GM15510 (cell line): ENCODE data around the gene ROBO1.

Source experiments
- POLR2A ChIP-seq: IDR thresholded peaks from 3 replicates; pipeline ENCODE4 v1.6.1; 2011; ENCODE audit warnings: borderline replicate concordance; ENCODE audit not compliant: insufficient read length; ENCODE audit errors: extremely low read depth

Gene ROBO1

GRCh38 chr3:78913711-78914110, 854.1 kb downstream of the ROBO1 start:
- no peak for TF ChIP-seq POLR2A

DNA sequence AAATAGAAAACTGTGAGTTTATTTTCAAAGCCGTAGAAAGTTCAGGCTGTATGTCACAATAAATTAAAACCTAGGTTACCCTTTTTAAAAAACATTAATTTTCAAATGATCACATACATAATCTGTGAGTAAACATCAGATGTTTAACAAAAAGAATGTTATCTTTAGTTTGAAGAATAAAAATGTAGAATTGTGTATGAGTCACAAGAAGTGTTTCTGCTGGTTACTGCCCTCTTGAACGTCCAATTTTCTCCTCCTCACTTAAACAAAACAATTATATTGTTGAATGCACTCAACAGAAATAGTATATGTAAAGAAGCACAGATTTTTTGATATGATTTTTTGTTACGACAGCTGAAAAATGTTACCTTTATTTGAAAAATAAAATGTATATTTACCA, 855.1 kb downstream of the ROBO1 start:
- no peak for TF ChIP-seq POLR2A

DNA sequence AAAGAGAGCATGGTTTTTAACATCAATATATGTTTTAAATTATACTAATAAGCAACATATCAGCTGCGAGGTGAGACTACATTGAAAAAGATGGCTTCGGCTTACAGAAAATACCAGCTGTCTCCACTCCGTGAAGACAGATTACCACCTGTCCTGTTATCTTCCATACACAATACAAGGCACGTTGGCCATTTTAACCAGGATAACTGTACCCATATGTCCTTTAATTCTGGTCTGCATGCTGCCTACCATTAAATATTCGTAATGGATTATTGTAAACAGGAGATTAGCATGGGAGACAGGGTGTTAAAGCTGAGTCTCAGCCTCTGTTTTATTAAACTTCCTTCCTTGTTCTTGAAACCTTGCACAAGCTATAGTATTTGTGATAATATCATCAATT, 855.5 kb downstream of the ROBO1 start:
- no peak for TF ChIP-seq POLR2A

DNA sequence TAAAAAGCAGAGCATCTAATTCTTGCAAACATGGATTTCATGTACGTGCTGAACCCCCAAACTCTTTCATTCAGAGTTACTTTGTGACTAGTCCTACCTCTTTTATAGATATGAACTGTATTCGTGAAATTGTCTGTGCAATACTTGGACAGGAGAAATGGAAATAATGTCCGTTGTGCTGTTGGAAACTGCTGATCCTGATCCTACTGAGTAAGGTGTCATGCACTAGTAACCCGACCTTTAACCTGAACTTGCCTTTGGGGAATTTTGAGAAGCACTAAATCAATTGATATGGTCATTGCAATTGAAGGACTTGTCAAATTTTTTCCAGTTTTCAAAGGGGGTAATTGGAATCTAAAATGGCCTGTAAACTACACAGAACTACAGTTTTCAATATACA, 856.4 kb downstream of the ROBO1 start:
- no peak for TF ChIP-seq POLR2A

DNA sequence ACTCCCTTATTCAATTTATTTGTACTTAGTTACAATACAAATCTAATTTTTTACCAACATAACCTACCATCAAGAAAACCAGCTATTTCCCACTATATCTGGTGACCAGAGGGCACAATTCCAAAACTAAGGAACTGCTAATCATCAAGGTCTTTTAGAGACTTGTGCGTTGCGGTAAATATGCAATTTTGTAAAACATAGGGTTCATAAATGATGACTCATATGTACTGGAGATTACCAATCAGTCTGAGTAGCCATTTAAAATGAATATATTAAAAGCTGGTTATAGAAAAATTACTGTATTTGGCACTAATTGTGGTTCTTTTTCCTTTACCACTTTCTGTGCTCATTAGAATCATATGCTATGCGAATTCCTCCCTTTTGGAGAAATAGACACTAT, 859.6 kb downstream of the ROBO1 start:
- TF ChIP-seq POLR2A: no peak

GRCh38 chr3:78907367-78907766, 860.4 kb downstream of the ROBO1 start:
- TF ChIP-seq POLR2A: no peak

DNA sequence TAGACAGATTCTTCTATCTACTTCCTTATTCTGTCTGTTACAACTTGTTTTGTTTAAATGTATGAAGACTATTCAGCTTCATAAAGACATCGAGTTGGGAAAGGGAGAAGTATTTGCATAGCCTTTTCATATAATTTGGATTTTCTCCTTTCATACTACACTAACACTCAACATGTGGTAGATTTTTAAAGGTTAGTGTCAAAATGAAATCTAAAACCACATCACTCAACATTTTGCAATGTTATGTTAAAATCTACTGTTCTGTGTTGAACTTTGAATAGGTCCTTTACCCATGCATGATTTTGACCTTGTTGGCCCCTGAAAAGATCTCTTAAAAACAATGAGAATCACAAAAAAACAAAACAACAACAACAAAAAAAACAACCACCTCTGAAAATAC, 860.9 kb downstream of the ROBO1 start:
- no peak for TF ChIP-seq POLR2A

DNA sequence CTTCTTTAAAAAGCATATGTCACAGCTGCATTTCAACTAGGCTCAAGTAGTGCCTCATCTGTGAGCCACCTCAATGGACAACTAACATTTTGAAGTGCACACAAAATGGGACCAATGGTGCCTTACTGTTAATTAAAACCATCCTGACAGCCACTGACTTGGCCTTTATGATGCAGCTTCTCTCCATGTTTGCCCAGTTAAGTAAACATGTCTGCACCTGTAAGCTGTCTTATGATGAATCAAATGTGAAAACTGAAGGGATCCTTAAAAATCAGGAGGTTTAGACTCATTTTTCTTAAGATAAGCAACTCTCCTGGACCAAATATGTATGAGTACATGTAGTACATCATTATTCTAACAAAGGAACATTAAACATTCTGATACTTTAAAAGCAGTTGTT, 861.6 kb downstream of the ROBO1 start:
- no peak for TF ChIP-seq POLR2A

- no peak for TF ChIP-seq POLR2A
Measured at GRCh38 chr3:78905700-78906099, 862.1 kb downstream of the ROBO1 start.

GRCh38 chr3:78901544-78901943, 866.3 kb downstream of the ROBO1 start:
- TF ChIP-seq POLR2A: no peak

DNA sequence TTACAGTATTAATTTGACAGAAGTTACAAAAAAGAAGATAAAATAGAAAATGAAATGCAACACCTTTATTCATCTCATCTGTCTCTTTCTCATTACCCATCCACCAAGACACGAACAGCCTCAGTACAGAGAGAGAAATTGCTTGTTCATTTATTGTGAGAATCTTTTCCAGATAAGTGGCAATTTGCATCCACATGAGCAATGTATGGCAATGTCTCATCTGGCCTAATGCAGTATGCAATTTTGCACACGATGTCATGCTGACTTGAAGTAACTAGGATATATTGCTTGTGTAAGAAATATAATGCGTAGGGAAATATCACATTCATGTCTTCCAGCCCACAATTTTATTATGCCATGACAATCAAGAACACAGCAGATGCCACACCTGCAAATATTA, 866.9 kb downstream of the ROBO1 start:
- no peak for TF ChIP-seq POLR2A

GRCh38 chr3:78900426-78900825, 867.4 kb downstream of the ROBO1 start:
- TF ChIP-seq POLR2A: no peak

GRCh38 chr3:78895528-78895927, 872.3 kb downstream of the ROBO1 start:
- no peak for TF ChIP-seq POLR2A

DNA sequence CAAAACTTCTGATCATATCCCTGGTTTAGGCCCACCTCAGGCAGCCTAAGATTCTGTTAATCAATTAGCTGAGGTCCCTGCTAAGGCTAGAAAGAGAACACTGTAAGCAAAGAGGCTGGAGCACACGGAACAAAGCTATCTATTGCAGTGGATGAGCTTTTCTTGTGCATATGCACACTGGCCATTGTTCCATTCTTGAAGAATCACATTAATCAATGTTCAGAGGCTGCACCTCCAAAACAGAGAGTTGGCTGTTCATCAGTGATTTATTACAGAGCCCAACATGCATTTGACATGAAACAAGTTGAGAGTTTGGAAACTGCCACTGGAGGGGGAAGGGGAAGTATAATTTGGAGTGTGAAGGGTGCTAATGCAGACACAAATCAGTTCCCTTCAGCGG, 873.0 kb downstream of the ROBO1 start:
- no peak for TF ChIP-seq POLR2A

GRCh38 chr3:78893161-78893560, 874.6 kb downstream of the ROBO1 start:
- no peak for TF ChIP-seq POLR2A

DNA sequence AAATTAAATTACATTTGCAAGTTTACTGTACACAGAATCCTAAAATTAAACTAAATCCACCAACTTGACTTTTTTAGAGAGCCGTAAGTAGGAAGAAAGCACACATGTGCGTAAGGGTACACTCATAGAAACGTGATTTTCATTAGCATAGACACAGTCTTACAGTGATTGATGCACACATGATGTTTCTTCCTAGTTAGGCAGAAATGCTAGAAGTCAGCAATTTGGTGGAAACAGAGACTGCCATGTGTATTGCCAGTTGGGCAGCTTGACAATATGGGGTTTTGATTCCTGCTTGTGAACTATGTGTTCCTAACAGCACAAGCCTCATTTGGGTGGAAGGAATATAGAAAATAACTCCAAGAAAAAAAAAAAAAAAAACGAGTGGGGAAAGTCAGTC, 878.5 kb downstream of the ROBO1 start:
- TF ChIP-seq POLR2A: no peak

GRCh38 chr3:78888635-78889034, 879.2 kb downstream of the ROBO1 start:
- TF ChIP-seq POLR2A: no peak

- no peak for TF ChIP-seq POLR2A
Measured at GRCh38 chr3:78887547-78888011, 880.2 kb downstream of the ROBO1 start.

DNA sequence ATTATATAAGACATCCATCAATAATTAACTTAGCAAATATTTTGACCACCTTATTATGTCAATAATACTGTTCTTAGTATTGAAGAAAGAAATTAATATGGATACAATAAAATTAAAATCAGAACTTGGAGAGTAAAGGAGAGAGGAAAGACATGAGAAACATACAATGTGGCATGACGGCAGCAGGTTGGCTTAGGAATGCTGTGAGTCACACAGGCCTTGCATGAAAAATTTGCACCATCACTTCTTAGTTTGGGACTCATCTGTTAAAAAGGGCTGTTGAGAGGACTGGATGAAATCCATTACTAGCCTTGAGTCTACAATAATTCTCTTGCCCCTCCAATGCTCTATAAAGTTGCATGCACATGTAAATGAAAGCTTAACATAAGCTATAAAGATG, 880.8 kb downstream of the ROBO1 start:
- TF ChIP-seq POLR2A: no peak

- TF ChIP-seq POLR2A: no peak
Measured at GRCh38 chr3:78882251-78882650, 885.5 kb downstream of the ROBO1 start.
